Stimulated activated CD8-positive, alpha-beta memory T cell treated with anti-CD3 and anti-CD28 coated beads, Interleukin-4, amount 100 ng/mL, for 4 hours (primary cell): ENCODE results near the gene TMEM114.
"Not testable (repeated sequence)": the region's sequence is repeated elsewhere in the genome, so short reads cannot be mapped to it uniquely, and the experiment has no call there.

ENCODE experiments used
- DNase-seq, 2 donors: peaks; one replicate each; pipeline ENCODE4 v3.0.0-alpha.2; 2020; ENCODE audit warnings: low read depth in 2 of 2, low spot score in 1 of 2

Gene TMEM114

DNA sequence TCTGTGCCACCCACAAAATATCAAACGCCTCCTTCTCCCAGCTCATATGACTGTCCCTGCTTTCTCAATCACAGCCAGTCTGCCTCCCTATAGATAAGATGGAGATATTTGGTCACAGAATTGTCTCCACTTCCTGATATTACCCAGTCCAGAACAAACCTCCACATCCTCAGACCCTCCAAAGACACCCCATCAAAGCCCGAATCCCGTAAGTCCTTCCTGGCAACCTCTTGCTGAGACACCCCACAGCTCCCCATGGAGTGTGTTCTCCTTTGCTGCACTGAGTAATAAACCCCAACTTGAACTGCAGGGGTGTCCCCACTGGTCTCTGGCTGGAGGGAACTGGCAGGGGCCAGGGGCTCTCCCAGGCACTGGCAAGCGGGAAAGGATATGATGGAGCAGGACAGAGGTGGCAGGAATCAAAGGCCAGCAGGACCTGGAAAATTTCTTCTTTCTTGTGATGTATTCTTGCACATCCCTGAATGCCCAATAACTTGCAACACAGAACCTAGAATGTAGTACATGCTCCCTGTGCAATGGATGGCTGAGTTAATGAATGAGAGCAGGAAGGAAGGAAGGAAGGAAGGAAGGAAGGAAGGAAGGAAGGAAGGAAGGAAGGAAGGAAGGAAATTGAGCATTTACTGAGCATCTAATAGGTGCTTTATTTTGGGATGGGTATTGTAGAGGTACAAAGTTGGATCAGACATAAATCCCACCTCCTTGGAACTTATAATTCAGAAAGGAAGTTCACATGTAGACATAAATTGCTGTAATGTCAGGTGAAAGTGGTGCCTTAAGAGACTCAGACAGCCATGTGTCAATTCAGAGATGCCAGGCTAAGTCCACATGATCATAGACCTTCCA, 13.9 kb downstream of the TMEM114 start:
- no peak for DNase-seq

DNA sequence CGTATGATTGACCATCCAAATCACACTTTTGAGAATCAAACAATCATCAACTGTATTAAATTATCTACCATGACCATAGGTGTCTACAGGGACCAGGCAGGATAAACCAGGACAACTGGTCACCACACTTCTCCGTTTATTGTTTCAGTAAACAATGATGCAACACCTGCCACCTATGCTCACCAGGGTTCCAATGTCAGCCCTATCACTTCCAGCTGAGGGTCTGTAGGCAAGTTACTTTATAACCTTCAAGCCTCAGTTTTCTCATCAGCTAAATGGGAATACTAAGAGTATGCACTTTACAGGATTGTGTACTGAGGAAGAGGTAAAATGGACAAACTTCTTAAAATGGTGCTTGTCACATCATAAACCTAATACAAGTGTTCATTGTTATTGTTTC, 14.9 kb downstream of the TMEM114 start:
- no peak for DNase-seq

DNA sequence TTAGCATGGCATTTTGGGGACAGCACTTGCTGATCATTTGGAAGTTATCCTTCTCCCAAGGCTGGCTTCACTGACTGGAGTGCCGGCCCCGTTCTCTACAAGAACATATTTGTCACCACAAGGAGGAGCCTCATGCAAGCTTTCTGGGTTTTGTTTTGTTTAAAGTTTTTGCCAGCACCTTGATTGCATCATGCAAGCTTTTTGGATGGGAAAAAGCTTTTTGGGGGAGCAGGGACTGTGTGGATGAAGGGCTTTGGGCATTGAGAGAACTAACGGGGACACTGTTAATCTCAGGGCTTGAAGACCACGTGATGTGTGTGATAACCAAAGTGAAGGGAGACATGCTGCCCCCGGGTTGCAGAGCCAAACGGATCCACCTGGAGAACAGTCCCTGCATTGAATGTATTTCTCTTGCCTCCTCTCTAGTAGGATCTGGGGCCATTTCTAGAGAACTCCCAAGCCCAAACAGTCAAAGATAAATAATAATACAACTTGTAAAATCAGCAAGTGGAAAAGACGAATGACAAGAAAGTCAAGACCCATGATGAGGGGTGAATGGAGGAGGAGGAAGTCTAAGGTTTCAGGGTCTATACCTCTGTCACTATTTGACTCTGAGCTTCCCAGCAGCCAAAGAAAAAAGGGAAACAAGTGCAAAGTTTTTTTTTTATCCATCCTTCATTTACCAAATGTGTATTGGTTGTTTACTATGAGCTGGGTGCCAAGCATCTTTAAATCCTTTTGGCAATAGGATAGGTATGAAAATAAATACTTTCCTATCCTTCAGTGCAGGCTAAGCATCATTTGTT, 17.2 kb downstream of the TMEM114 start:
- DNase-seq, result no peak

GRCh38 chr16:8572063-8572918, 18.0 kb downstream of the TMEM114 start:
- DNase-seq, result no peak

DNA sequence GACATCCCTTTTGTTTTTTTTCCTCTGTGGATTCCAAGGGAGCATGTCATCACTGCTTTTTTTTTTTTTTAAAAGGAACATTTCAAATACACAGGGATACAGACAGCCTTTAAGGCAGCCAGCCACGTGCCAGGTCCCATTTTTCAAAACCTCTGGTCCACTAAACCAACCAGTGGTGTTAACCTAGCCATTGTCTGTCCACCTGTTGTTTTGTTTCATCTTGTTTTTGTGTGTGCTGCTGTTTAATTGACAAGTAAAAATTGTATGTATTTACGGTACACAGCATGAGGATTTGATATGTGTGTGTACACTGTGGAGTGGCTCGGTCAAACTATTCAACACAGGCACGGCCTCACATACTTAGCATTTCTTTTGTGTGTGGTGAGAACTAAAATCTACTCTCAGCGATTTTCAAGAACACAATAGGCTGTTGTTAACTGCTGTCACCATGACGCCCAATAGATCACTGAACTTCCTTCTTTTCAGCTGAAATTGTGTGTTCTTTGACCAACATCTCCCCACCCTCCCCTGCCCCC, 19.2 kb downstream of the TMEM114 start:
- DNase-seq, result no peak

GRCh38 chr16:8570393-8570792, 19.9 kb downstream of the TMEM114 start:
- not testable (repeated sequence) for DNase-seq

GRCh38 chr16:8569650-8570346, 20.5 kb downstream of the TMEM114 start:
- no peak for DNase-seq

GRCh38 chr16:8568231-8568617, 22.1 kb downstream of the TMEM114 start:
- no peak for DNase-seq

- DNase-seq, result peak; percentile 43 to 44
These were observed 22.7 kb downstream of the TMEM114 start for GRCh38 chr16:8567355-8568230.

DNA sequence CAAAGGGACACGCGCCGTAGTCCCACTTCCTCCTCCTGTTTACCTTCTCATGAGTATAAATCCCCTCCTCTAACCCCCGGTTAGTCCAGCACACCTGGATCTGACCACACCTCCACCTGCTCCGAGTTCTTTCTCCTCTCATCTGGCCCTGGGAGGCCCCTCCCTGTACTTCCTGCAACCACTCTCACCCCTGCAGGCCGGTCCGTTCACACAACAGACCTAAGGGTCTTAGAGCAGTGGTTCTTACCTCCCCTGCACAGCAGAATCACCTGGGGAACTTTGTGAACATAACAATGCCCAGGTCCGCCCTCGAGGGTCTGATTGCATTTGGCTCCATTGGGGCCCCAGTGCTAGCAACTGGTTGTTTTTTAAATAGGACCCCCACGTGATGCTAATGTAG, 24.8 kb downstream of the TMEM114 start:
- no peak for DNase-seq

- DNase-seq, result no peak
These were observed 25.4 kb downstream of the TMEM114 start for GRCh38 chr16:8564934-8565345.

DNA sequence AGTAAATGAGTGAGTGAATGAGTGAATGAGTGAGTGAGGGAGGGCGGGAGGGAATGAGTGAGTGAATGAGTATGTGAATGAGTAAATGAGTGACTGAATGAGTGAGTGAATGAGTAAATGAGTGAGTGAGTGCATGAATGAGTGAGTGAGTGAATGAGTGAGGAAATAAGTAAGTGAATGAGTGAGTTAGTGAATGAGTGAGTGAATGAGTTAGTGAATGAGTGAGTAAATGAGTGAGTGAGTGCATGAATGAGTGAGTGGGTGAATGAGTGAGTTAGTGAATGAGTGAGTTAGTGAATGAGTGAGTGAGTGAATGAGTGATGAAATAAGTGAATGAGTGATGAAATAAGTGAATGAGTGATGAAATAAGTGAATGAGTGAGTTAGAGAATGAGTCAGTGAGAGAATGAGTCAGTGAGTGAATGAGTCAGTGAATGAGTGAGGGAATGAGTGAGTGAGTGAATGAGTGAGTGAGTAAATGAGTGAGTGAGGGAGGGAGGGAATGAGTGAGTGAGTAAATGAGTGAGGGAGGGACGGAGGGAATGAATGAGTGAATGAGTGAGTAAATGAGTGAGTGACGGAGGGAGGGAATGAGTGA, 26.3 kb downstream of the TMEM114 start:
- not testable (repeated sequence) for DNase-seq

- no peak for DNase-seq
These were observed 28.8 kb downstream of the TMEM114 start for GRCh38 chr16:8561496-8561895.

DNA sequence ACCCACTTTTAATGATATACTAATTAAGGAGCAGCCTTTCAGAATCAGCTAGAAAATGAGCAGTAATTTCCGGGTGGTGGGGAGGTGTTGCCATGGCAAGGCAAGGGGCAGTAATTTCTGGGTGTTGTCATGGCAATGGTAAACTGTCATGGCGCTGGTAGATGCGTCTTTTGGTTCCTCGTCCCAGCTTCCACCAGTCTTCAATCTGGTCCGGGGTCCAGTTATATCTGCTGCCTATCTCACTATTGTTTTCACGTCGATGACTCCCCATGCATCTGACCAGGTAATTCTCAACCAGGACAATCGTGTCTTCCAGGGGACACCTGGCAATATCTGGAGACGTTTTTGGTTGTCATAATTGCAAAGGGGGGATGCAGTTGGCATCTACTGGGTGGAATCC, 34.9 kb downstream of the TMEM114 start:
- DNase-seq, result no peak

DNA sequence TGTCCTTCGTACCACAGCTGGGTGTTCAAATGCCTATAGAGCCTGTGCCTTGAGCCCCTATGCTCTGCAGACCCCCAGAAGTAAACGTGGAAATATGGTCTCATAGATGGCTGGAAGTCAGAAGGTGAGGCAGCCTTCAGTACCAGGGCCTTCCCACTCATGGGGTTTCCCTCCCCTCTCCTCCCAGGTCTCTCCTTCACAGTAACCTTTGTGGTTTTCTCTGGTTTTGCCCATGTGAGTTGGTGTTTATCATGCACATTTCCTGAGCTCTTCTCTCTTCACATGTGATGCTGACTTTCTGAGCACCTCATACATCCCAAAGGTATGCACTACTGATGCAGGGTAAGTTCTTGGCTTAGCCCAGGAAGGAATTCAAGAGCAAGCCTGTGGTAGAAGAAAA, 35.4 kb downstream of the TMEM114 start:
- no peak for DNase-seq

GRCh38 chr16:8554022-8554421, 36.3 kb downstream of the TMEM114 start:
- DNase-seq, result no peak

- DNase-seq, result no peak
These were observed 37.7 kb downstream of the TMEM114 start for GRCh38 chr16:8552487-8553221.
